Ishikawa (cell line): Measurements from ENCODE around the gene NSUN4.

Source experiments
- CEBPB ChIP-seq: IDR thresholded peaks from 2 replicates; pipeline ENCODE4 v1.6.1; 2012
- CREB1 ChIP-seq: IDR thresholded peaks from 2 replicates; pipeline ENCODE4 v1.6.1; 2012; ENCODE audit warnings: low read depth
- EGR1 ChIP-seq: IDR thresholded peaks from 2 replicates; pipeline ENCODE4 v1.6.1; 2012
- EP300 ChIP-seq: IDR thresholded peaks from 2 replicates; pipeline ENCODE4 v1.6.1; 2012; ENCODE audit warnings: borderline replicate concordance
- FOXM1 ChIP-seq: IDR thresholded peaks from 2 replicates; pipeline ENCODE4 v1.6.1; 2012; ENCODE audit warnings: low read depth, borderline replicate concordance
- NFIC ChIP-seq: IDR thresholded peaks from 2 replicates; pipeline ENCODE4 v1.6.1; 2012
- RAD21 ChIP-seq: IDR thresholded peaks from 2 replicates; pipeline ENCODE4 v1.6.1; 2012; ENCODE audit warnings: low read depth
- TAF1 ChIP-seq: IDR thresholded peaks from 2 replicates; pipeline ENCODE4 v1.6.1; 2012; ENCODE audit warnings: low read depth, mild to moderate bottlenecking
- TCF12 ChIP-seq: IDR thresholded peaks from 2 replicates; pipeline ENCODE4 v1.6.1; 2012; ENCODE audit warnings: low read depth
- YY1 ChIP-seq: IDR thresholded peaks from 2 replicates; pipeline ENCODE4 v1.6.1; 2012; ENCODE audit warnings: low read depth
- ZBTB7A ChIP-seq: IDR thresholded peaks from 2 replicates; pipeline ENCODE4 v1.6.1; 2012; ENCODE audit warnings: low read depth
- TF ChIP-seq, protein P1 (sequence below): IDR thresholded peaks from 2 replicates; pipeline ENCODE4 v1.6.1; 2012; ENCODE audit warnings: low read depth, mild to moderate bottlenecking
- TF ChIP-seq, protein P2 (sequence below): IDR thresholded peaks from 2 replicates; pipeline ENCODE4 v1.6.1; 2012
- TF ChIP-seq, protein P3 (sequence below): IDR thresholded peaks from 2 replicates; pipeline ENCODE4 v1.6.1; 2012

DNA sequence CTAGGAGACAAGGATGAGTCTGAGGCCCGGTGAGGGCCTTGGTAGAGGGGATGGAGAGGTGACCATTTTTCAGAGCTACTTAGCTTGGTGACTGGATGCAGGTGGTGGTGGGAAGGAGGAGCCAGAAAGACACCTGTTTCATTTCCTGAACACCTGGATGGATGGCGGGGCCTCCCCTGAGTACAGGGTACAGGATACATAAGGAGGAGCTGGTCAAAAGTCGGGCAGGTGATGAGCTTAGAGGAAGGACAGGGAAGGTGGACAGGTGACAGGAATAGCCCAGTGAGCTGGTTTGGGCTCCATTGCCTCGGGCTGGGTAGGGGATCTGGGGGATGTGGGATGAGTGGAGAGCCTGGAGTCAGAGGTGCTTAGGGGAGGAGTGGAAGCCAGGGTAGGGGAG is 59.8 kb downstream of the NSUN4 start:
- TF ChIP-seq TAF1 (no peak), CREB1 (no peak), CEBPB (no peak), FOXM1 (no peak), EP300 (no peak), EGR1 (no peak), TCF12 (no peak), RAD21 (no peak), ZBTB7A (no peak), YY1 (no peak), NFIC (no peak)
- TF ChIP-seq, protein P1, sequence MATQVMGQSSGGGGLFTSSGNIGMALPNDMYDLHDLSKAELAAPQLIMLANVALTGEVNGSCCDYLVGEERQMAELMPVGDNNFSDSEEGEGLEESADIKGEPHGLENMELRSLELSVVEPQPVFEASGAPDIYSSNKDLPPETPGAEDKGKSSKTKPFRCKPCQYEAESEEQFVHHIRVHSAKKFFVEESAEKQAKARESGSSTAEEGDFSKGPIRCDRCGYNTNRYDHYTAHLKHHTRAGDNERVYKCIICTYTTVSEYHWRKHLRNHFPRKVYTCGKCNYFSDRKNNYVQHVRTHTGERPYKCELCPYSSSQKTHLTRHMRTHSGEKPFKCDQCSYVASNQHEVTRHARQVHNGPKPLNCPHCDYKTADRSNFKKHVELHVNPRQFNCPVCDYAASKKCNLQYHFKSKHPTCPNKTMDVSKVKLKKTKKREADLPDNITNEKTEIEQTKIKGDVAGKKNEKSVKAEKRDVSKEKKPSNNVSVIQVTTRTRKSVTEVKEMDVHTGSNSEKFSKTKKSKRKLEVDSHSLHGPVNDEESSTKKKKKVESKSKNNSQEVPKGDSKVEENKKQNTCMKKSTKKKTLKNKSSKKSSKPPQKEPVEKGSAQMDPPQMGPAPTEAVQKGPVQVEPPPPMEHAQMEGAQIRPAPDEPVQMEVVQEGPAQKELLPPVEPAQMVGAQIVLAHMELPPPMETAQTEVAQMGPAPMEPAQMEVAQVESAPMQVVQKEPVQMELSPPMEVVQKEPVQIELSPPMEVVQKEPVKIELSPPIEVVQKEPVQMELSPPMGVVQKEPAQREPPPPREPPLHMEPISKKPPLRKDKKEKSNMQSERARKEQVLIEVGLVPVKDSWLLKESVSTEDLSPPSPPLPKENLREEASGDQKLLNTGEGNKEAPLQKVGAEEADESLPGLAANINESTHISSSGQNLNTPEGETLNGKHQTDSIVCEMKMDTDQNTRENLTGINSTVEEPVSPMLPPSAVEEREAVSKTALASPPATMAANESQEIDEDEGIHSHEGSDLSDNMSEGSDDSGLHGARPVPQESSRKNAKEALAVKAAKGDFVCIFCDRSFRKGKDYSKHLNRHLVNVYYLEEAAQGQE: no peak
- TF ChIP-seq, protein P2, sequence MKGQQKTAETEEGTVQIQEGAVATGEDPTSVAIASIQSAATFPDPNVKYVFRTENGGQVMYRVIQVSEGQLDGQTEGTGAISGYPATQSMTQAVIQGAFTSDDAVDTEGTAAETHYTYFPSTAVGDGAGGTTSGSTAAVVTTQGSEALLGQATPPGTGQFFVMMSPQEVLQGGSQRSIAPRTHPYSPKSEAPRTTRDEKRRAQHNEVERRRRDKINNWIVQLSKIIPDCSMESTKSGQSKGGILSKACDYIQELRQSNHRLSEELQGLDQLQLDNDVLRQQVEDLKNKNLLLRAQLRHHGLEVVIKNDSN: no peak
- TF ChIP-seq, protein P3, sequence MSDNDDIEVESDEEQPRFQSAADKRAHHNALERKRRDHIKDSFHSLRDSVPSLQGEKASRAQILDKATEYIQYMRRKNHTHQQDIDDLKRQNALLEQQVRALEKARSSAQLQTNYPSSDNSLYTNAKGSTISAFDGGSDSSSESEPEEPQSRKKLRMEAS: no peak
